Caco-2 (cell line): ENCODE measurements around the gene LYRM7. TPM values are rescaled to one million over a fixed set of nuclear protein-coding genes. Genes with fewer than 3 reads are reported as not detected.

Experiments used
- BruUV-seq: library from RNA; stranded (reverse); fragments of 400-500 nt; replicated peaks from 2 replicates; lab custom pipeline; 2021; lab: Mats Ljungman, UMichigan
- CTCF ChIA-PET: fragments of 300-600 bp; sonication (Branson Sonifier 250); formaldehyde crosslinking; loops from one replicate; lab custom pipeline; 2022; ENCODE audit warnings: antibody characterized with exemption; lab: Charles Lee
- POLR2A ChIA-PET: fragments of 300-600 bp; sonication (Branson Sonifier 250); formaldehyde crosslinking; loops from one replicate; lab custom pipeline; 2022; ENCODE audit warnings: antibody characterized with exemption; lab: Charles Lee
- DNase-seq, 2 experiments: peaks; one replicate each; pipeline versions ENCODE4 v3.0.0 to v3.0.0-alpha.2; 2020 to 2022
- H3K27me3 ChIP-seq: replicated peaks from 2 replicates; pipeline ENCODE4 v1.6.0; 2011; ENCODE audit warnings: low read length; ENCODE audit not compliant: control insufficient read depth, insufficient read depth
- H3K36me3 ChIP-seq: 2 replicates; pipeline ENCODE4 v1.5.1; 2011; ENCODE audit warnings: low read length; ENCODE audit not compliant: control insufficient read depth, insufficient read depth
- H3K4me1 ChIP-seq: fragments of 250-450 bp; sonication (Bioruptor Pico); 2 replicates; pipeline ENCODE4 v1.5.1; 2020; ENCODE audit warnings: mild to moderate bottlenecking
- H3K4me3 ChIP-seq: 2 replicates; pipeline ENCODE4 v1.5.1; 2011; ENCODE audit warnings: low read depth, mild to moderate bottlenecking, control low read depth, low read length
- H3K9me3 ChIP-seq: fragments of 250-450 bp; sonication (Bioruptor Pico); 2 replicates; pipeline ENCODE4 v1.5.1; 2020; ENCODE audit warnings: mild to moderate bottlenecking, moderate library complexity
- H3K27ac Mint-ChIP-seq: one replicate; pipeline ENCODE4 v1.8.0; 2022; ENCODE audit warnings: mixed read lengths; ENCODE audit not compliant: unreplicated experiment
- H3K27me3 Mint-ChIP-seq: one replicate; pipeline ENCODE4 v1.8.0; 2022; ENCODE audit warnings: mixed read lengths; ENCODE audit not compliant: insufficient read depth, unreplicated experiment
- H3K36me3 Mint-ChIP-seq: one replicate; pipeline ENCODE4 v1.8.0; 2022; ENCODE audit warnings: mild to moderate bottlenecking, mixed read lengths; ENCODE audit not compliant: insufficient read depth, unreplicated experiment
- H3K4me1 Mint-ChIP-seq: one replicate; pipeline ENCODE4 v1.8.0; 2022; ENCODE audit warnings: low read depth, mixed read lengths; ENCODE audit not compliant: unreplicated experiment
- H3K4me3 Mint-ChIP-seq: one replicate; pipeline ENCODE4 v1.8.0; 2022; ENCODE audit warnings: mild to moderate bottlenecking, moderate library complexity, mixed read lengths; ENCODE audit not compliant: unreplicated experiment
- H3K9me3 Mint-ChIP-seq: one replicate; pipeline ENCODE4 v1.8.0; 2022; ENCODE audit warnings: mixed read lengths; ENCODE audit not compliant: unreplicated experiment
- intact Hi-C: fragments of 100-400 bp; cut with micrococcal nuclease; formaldehyde crosslinking; loops from one replicate; pipeline ENCODE4 v1.10.0; 2022; ENCODE audit not compliant: unreplicated experiment
- total RNA-seq: library from RNA; stranded (reverse); gene quantifications from 2 replicates; pipeline ENCODE4 v1.2.3, GENCODE V29; 2022
- TF ChIP-seq, protein P1 (sequence below), 2 experiments: fragments of 200-600 bp in 1 of 2; IDR thresholded peaks; 1 replicate in 1 of 2; 2 replicates in 1 of 2; pipeline versions ENCODE4 v1.5.1 to v1.8.0; 2011 to 2022; ENCODE audit warnings: antibody characterized with exemption in 1 of 2, control low read depth in 1 of 2, inconsistent platforms in 1 of 2, low read depth in 1 of 2, low read length in 1 of 2, mild to moderate bottlenecking in 1 of 2, moderate library complexity in 1 of 2; ENCODE audit not compliant: insufficient read depth in 1 of 2, severe bottlenecking in 1 of 2, unreplicated experiment in 1 of 2

The LYRM7 gene
- total RNA-seq, 1 experiment from 2014 or later = 14.9 TPM

DNA sequence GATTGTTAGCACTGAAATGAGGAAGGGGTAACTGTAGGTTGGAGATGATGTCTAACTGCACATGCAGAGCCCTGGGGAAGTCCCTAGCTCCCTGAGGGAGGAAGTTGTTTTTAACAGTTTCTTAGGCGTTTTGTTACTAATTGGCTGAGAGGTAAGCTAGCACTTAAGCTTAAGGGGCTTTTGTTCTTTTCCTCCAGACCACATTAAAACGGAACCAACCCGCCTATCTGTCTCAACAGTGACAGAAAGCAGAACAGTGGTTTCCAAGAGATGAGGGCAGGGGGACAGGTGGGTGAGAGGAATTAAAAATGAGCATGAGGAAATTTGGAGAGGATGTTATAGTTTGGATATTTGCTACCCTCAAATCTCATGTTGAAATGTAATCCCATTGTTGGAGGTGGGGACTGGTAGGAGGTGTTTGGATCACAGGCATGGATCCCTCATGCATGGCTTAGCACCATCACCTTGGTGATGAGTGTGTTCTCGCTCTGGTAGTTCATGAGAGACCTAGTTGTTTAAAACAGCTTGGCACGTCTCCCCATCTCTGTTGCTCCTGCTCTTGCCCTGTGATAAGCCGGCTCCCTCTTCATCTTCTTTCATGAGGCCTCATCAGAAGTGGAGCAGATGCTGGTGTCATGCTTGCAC is 38.9 kb downstream of the LYRM7 start:
- H3K27me3 Mint-ChIP-seq = no peaks in the 10 kb centered on the region
- H3K4me3 Mint-ChIP-seq = no peak overlapping the region
- no peak overlapping the region for H3K4me3 ChIP-seq
- no peaks in the 10 kb centered on the region for H3K4me1 Mint-ChIP-seq
- H3K9me3 ChIP-seq = no peaks in the 10 kb centered on the region
- BruUV-seq = no TSS peak
- no peaks in the 10 kb centered on the region for H3K4me1 ChIP-seq
- no peaks in the 10 kb centered on the region for H3K36me3 Mint-ChIP-seq
- no peaks in the 10 kb centered on the region for H3K36me3 ChIP-seq
- TF ChIP-seq, protein P1, sequence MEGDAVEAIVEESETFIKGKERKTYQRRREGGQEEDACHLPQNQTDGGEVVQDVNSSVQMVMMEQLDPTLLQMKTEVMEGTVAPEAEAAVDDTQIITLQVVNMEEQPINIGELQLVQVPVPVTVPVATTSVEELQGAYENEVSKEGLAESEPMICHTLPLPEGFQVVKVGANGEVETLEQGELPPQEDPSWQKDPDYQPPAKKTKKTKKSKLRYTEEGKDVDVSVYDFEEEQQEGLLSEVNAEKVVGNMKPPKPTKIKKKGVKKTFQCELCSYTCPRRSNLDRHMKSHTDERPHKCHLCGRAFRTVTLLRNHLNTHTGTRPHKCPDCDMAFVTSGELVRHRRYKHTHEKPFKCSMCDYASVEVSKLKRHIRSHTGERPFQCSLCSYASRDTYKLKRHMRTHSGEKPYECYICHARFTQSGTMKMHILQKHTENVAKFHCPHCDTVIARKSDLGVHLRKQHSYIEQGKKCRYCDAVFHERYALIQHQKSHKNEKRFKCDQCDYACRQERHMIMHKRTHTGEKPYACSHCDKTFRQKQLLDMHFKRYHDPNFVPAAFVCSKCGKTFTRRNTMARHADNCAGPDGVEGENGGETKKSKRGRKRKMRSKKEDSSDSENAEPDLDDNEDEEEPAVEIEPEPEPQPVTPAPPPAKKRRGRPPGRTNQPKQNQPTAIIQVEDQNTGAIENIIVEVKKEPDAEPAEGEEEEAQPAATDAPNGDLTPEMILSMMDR (IDR thresholded peaks at IDR 0.05; ENCODE audit: insufficient read depth in 1 of 2, low read depth in 1 of 2, low read length in 1 of 2, severe bottlenecking in 1 of 2, unreplicated experiment in 1 of 2) = no peak
- ChIA-PET CTCF (no interaction called here), POLR2A (no interaction called here)
- intact Hi-C loops = no loop called here
- H3K27ac Mint-ChIP-seq = no peak overlapping the region
- H3K27me3 ChIP-seq = no peaks in the 10 kb centered on the region
- no peak for DNase-seq
- no peaks in the 10 kb centered on the region for H3K9me3 Mint-ChIP-seq

DNA sequence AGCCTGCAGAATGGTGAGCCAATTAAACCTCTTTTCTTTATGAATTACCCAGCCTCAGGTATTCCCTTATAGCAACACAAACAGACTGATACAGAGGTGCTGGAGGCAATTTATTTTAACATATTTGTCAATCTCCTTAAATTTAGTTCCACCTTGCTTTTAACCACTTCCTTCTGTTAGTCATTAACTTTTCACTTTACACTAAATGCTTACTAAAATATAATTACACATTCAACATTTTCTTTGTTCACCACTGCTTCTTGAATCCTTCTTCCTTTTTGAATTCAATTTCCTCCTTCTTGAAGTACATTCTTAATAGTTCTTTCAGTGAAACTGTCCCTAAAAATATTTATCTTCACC is 39.4 kb downstream of the LYRM7 start:
- CTCF ChIA-PET = no interaction called here
- Mint-ChIP-seq H3K27ac (no peak overlapping the region), H3K4me3 (no peak overlapping the region), H3K36me3 (no peaks in the 10 kb centered on the region), H3K4me1 (no peaks in the 10 kb centered on the region), H3K9me3 (no peaks in the 10 kb centered on the region), H3K27me3 (no peaks in the 10 kb centered on the region)
- TF ChIP-seq, protein P1 (IDR thresholded peaks at IDR 0.05; ENCODE audit: insufficient read depth in 1 of 2, low read depth in 1 of 2, low read length in 1 of 2, severe bottlenecking in 1 of 2, unreplicated experiment in 1 of 2) = no peak
- DNase-seq = no peak
- Histone ChIP-seq H3K27me3 (no peaks in the 10 kb centered on the region), H3K4me3 (no peak overlapping the region), H3K4me1 (no peaks in the 10 kb centered on the region), H3K36me3 (no peaks in the 10 kb centered on the region), H3K9me3 (no peaks in the 10 kb centered on the region)
- intact Hi-C loops = no loop called here
- POLR2A ChIA-PET = no interaction called here
- BruUV-seq = no TSS peak

DNA sequence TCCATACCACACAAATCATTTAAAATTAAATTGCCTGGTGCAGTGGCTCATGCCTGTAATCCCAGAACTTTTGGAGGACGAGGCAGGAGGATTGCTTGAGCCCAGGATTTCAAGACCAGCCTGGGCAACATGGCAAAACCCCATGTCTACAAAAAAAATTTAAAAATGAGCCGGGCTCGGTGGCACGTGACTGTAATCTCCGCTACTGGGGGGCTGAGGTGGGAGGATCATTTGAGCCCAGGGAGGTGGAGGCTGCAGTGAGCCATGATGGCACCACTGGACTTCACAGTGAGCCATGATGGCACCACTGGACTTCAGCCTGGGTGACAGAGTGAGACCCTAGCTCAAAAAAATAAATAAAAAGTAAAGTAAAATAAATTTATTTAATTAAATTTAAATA is 40.9 kb downstream of the LYRM7 start:
- CTCF ChIA-PET = no interaction called here
- DNase-seq = no peak
- no peak overlapping the region for H3K27ac Mint-ChIP-seq
- H3K27me3 Mint-ChIP-seq = no peaks in the 10 kb centered on the region
- H3K4me3 Mint-ChIP-seq = no peak overlapping the region
- POLR2A ChIA-PET = no interaction called here
- Histone ChIP-seq H3K36me3 (no peaks in the 10 kb centered on the region), H3K4me3 (no peak overlapping the region), H3K9me3 (no peaks in the 10 kb centered on the region), H3K4me1 (no peaks in the 10 kb centered on the region), H3K27me3 (no peaks in the 10 kb centered on the region)
- TF ChIP-seq, protein P1 (IDR thresholded peaks at IDR 0.05; ENCODE audit: insufficient read depth in 1 of 2, low read depth in 1 of 2, low read length in 1 of 2, severe bottlenecking in 1 of 2, unreplicated experiment in 1 of 2) = no peak
- no peaks in the 10 kb centered on the region for H3K4me1 Mint-ChIP-seq
- no TSS peak for BruUV-seq
- no peaks in the 10 kb centered on the region for H3K9me3 Mint-ChIP-seq
- intact Hi-C loops = no loop called here
- no peaks in the 10 kb centered on the region for H3K36me3 Mint-ChIP-seq
